GM18520 (cell line): ENCODE data around the gene NPHP4.
"Not testable (repeated sequence)": the region's sequence is repeated elsewhere in the genome, so short reads cannot be mapped to it uniquely, and the experiment has no call there.

Source experiments
- ATAC-seq: cut with Tn5 transposase; IDR thresholded peaks from one replicate; pipeline ENCODE4 v1.9.1; 2021; ENCODE audit not compliant: unreplicated experiment

NPHP4 gene

DNA sequence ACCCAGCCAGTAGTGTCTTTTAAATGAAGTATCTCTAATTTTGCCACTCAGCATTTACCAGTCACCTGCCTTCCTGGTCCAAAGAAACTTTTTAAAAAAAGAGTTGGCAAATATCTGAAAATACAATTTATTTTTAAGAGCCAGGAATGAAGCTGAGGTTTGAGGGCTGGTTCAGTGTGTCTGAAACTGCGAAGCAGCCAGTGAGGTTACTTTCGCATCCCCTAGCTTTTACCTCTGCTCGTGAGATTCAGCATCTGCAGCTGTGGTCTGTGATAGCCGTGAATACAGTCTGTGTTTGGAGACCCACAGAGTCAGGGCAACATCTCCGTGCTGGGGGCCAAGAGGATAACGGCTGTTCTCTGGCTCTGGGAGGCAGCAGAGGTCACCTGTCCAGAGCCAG lies 32.2 kb upstream of the NPHP4 start:
- ATAC-seq = no peak

DNA sequence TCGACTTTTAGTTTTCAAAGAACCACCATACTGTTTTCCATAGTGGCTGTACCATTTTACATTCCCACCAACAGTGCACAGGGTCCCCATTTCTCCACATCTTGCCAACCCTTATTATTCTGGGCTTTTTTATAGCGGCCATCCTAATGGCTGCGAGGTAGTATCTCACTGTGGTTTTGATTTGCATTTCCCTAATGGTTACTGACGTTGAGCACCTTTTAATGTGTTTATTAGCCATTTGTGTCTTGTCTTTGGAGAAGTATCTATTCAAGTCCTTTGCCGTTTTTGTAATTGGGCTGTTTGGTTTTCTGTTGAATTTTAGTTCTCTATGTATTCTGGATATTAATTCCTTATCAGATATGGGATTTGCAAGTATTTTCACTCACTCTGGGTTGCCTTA lies 31.1 kb upstream of the NPHP4 start:
- ATAC-seq = no peak

DNA sequence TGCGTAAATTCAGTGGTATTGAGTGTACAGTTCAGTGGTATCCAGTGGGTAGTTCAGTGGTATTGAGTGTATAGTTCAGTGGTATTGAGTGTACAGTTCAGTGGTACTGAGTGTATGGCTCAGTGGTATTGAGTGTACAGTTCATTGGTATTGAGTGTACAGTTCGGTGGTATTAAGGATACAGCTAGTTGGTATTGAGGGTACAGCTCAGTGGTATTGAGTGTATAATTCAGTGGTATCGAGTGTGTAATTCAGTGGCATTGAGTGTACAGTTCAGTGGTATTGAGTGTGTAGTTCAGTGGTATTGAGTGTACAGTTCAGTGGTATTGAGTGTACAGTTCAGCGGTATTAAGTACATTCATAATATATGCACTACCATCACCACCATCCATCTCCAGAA lies 30.0 kb upstream of the NPHP4 start:
- ATAC-seq = no peak

DNA sequence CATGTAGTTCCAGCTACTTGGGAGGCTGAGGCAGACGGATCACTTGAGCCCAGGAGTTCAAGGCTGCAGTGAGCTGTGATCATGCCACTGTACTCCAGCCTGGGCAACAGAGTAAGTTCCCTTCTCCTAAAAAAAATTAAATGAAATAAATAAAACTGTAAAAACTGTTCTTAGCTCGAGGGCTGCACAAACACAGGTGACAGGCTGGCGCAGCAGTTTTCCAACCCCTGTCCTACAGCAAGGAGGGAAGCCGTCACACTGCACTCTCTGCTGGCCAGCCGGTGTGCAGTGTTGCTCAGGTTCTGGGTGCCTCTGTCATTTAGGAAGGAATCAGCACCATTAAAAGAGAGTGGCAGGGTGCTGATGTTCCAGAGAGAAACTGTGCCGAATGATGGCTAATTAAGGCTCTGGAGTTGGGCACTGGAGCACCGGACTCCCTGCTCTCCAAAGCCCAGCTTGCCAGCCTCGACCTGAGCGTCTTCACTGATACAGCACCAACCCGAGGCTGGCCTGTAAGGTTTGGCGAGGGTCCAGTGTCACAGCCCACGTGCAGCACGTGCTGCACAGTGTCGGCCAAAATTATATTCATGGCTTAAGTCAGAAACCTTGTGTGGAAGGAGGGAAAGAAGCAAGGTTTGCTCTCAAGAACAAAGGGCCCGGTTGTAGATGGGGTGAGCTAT lies 27.1 kb upstream of the NPHP4 start:
- no peak for ATAC-seq

DNA sequence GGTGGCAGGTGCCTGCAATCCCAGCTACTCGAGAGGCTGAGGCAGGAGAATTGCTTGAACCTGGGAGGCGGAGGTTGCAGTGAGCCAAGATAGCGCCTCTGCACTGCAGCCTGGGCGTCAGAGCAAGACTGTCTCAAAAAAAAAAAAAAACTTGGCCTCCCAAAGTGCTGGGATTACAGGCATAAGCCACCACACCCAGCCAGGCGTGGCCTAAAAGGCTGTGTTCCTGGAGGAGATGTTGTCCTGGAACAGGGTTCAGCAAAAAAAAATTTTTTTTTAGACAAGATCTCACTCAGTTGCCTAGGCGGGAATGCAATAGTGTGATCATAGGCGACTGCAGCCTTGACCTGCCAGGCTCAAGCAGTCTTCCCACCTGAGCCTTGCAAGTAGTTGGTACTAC lies 25.4 kb upstream of the NPHP4 start:
- ATAC-seq = not testable (repeated sequence)

DNA sequence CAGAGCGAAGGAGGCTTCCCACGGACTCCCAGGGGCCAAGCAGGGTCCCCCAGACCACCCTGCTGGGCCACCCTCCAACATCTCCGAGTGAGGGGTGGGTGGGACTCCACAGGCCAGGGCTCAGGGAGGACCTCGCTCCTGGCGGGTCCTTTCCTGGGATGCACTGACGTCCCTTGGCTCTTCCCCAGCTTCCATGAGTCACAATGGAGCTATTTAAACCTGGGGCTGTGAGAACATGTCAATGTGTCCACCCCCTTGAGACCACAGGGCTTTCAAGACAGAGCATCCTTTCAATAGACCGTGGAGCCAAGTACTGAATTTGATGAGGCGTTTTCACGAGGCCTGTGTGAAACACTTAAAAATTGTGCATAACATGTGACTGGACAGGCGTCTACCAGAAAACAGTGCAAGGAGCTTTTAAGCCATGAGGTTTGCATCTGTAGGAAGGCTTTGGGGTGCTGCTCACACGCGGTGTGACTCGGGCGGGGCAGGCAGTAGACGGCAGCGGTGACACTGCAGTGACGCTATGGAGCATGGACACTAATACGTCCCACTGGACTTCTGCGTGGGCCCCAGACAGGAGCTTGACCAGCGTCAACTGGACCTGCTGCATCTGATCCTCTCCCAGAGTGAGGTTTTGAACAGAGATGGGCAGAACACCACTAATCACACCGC lies 24.1 kb upstream of the NPHP4 start:
- no peak for ATAC-seq

DNA sequence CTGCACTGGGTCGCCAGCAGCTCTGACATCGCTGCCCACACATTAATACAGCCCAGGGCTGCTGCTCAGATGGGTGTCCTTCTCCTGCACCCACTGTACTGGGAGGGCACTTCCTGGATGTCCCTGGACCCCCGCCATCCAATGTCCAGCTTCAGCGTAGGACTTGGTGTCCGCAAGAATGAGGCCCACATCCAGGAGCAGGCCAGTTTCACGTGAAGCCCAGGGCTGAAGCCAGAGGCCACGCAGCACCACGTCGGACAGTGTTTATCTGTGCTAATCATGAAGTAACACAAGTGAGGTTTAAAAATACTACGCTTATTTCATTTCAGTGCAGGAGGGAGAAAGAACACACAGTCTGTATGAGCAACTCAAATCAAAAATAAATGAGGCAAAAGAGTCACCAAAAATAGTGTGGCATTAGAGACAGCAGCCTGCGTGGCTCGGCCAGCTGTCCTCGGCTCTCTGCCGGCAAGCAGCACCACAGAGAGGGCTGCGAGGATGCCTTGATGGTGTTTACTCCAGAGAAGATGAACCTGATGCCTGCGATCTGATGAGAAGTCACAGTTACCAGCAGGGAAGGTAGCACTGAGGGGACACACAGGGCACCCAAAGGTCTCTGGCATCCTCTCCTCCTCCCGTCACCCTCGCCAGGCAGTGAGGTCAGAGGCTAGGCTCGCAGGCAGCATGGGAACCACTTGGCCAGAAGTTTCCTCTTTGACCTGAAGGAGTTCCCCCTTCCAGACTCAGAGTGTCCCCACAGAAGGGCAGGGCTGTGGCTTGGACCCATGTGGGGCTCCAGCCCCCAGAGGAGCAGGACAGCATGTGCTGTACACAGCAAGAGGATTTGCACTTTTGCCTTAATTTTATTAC lies 22.1 kb upstream of the NPHP4 start:
- ATAC-seq = no peak

DNA sequence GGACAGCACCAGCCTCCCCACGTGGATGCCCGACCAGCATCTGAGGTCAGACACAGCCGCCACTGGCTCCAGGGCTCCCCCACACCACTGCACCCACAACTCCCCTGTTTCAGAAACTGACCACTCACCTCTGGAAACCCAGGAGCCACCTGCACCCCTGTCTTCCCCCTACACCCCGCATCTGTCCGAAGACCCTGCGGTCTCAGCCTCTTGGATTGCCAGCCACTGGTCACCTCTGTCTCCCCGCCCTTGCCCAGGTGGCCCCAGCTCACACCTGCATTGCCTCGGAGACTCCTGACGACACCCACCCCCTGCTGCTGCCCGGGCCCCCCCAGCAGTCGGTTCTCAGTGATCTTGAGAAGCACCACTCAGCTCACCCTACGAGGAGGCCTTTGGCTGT lies 21.3 kb upstream of the NPHP4 start:
- ATAC-seq = no peak

DNA sequence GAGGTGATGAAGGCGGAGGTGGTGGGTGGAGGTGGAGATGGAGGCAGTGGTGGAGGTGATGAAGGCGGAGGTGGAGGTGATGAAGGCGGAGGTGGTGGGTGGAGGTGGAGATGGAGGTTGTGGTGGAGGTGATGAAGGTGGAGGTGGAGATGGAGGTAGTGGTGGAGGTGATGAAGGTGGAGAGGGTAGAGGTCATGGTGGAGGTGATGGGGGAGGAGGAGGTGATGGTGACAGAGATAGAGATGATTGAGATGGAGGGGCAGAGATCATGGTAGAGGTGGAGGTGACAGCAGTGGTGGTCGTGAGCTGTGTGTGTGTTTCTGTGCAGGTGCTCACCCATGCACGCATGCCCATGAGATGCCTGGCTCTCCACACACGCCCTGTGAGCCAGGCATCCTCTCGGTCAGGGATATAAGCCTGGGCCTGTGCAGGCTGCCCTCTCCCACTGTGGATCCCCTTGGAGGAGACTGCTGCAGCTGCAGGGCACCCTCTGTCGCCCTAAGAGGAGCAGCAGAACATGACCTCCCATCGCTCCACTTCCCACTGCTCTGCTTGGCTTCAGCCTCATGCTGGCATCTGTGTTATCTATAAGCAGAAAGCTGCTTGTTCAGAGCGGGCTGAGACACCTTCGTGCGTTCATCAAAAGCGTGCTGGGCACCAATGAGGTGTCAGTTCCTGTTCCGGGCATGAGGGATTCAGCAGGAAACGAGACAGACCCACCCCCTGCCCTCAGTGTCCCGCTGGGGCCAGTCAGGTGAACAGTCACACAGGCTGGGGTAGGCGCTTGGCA lies 20.5 kb upstream of the NPHP4 start:
- ATAC-seq = no peak

DNA sequence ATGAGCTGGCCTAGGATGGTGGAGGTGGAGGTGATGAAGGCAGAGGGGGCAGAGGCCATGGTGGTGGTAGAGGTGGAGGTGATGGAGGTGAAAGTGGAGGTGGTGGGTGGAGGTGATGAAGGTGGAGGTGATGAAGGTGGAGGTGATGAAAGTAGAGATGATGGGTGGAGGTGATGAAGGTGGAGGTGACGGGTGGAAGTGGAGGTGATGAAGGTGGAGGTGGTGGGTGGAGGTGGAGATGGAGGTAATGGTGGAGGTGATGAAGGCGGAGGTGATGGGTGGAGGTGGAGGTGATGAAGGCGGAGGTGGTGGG lies 19.7 kb upstream of the NPHP4 start:
- ATAC-seq = no peak

DNA sequence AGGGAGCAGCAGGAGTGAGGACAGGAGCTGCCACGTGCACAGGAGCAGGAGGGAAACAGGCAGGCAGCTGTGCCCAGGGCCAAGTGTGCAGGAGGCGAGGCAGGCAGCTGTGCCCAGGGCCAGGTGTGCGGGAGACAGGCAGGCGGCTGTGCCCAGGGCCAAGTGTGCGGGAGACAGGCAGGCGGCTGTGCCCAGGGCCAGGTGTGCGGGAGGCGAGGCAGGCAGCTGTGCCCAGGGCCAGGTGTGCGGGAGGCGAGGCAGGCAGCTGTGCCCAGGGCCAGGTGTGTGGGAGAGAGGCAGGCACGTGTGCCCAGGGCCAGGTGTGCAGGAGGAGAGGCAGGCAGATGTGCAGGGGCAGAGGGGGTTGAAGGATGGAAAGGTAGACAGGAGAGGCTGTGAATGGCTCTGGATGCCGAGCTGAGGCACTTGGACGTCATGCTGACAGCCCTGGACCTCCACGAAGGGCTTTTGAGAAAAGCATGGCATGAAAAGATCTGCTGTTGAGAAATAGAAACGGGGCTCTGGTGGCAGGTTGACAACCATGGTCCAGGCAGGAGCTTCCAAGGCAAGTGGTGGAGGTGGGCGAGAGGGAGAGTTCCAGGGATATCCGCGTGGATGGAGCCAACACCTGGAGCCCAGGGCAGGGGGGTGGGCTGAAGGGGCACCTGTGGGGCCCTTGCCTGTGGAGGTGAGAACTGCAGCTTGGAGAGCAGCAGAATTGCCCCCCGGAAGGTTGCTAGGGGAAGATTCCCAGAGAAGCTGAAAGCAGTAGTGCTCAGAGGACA lies 19.1 kb upstream of the NPHP4 start:
- ATAC-seq = no peak

DNA sequence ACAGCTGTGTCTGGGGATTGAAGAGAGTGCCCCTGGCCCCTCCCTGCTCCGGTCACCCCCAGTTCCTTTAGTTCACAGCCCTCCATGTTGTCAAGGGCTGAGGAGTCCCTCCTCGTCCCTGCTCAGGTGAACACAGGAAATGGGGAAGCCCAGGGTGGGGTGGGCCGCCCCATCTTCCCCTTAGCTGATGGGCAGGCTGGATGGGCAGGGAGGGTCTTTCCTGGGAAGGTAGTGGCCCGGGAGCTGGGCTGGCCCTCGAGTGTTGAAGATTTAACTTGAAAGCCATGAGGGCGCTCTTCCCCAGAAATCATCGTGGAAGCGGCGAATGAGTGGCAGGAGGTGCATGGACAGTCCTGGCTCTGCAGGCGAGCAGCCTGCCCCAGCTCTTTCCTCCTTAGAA lies 18.3 kb upstream of the NPHP4 start:
- no peak for ATAC-seq

DNA sequence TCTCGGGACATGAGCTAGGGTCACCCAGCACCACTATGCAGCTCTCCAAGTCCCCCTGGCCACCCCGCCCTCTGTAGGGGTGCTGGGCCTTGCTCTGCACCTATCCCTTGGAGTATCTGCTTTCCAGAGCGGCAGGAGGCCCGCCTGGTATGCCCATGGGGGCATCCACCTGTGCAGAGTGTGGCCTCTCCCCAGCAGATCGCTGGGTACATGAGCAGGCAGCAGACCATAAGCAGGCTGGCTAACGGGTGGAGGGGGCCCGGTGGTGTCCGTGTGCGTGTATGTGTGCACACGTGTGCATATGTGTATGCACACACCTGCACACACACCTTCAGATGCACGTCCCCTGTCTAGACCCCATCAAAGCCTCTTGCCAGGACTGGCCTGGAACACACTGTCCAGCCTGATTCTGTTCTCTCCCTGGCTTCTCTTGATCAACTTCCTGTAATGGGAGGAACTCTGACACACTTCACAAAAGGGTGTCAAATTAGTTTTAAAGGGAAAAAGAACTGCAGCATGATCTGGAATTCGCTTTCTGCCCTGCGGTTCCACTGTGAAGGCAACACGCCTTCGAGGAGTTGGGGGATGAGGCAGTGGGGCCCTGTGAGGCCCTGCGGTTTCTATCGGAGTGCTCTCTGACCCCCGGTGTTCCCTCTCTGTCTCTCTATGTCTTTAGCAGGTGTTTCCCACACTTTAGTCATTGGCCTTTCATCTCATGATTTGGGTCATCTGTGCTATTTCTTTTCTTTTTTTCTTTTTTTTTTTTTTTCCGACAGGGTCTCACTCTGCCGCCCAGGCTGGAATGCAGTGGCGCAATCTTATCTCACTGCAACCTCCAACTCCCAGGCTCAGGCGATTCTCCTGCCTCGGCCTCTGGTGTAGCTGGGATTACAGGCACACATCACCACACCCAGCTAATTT lies 17.2 kb upstream of the NPHP4 start:
- ATAC-seq = no peak

DNA sequence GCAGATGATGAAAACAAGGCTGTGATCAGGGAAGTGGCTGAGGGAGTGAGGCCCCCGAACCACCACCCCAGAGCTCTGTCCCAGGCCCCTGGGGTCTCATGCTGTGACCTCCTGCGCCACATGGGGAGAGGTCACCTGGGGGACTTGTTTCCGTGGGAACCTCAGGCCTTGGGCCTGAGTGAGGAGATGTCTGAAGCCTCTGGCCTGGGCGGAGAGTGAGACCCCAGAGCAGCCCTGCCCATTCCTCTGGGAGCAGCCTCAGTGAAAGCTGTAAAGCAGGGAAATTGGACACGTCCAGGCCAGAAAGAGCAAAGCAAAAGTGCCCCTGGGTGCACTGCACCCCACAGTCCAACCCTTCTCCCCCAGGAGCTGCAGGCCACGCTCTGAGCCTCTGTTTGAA lies 16.5 kb upstream of the NPHP4 start:
- ATAC-seq = no peak

DNA sequence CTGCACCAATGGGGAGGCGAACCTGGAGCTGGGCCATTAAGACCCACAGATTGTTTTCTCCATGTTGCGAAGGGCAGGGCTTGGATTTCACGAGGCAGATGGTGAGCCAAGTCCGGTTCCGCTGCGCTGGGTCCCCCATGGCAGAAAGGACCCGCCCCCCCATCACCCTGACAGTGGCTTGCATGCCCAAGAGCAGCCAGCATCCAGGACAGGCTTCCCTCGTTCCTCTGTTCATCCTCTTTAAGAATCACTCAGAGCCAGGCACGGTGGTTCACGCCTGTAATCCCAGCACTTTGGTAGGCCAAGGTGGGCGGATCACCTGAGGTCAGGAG lies 15.8 kb upstream of the NPHP4 start:
- ATAC-seq = no peak

DNA sequence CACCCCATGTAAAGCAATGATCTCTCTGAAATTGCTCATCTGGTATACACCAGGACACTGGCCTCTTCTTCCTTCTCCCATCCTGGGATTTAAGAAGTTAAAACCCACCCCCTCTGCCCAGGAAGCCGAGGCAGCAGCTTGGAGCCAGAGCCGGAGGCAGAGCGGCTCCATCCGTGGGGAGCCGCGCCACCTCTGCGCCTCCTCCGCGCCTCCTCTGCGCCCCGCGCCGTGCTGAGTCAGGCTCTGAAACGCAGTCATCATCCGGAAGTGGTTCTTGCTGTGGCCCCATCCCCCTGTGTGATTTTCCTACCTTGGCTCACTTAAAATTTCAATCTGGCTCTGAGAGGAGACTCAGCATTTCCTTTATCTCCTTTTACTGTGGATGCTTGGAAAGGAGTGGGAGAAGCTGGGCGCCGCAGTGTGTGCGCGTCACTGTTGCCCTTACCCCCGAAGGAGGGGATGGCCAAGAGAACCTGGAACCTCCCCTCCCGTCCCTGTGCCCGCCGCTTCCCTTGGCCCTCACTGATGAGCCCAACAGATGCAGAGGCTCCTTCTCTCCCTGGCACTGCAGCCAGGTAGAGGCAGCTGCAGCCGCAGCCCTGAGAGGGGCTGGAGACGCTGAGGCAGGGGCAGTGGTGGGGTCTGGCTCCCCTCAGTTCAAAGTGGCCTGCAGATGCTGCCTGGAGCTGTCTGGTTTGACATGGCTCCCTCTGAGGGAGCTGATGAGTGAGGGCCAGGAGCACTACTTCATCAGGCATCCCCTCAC lies 15.3 kb upstream of the NPHP4 start:
- ATAC-seq = no peak

DNA sequence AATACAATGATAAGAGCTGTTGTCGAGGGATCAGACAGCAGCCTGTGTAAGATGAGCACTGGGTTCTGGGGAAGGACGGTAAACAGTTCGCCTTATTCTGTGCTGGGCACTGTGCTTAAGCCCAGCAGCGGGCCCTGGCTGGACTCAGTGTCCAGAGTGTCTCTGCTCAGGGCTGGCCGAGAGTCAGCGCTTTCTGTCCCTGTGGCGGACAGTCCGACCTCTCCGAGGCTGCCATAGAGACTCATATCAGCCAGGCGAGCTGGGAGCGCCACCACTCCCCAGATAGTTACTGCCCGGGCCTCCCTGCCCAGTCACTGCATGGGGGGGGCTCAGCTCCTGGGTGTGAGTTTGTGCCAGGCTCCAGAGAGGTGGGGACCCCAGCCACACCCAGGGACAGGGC lies 14.7 kb upstream of the NPHP4 start:
- no peak for ATAC-seq

DNA sequence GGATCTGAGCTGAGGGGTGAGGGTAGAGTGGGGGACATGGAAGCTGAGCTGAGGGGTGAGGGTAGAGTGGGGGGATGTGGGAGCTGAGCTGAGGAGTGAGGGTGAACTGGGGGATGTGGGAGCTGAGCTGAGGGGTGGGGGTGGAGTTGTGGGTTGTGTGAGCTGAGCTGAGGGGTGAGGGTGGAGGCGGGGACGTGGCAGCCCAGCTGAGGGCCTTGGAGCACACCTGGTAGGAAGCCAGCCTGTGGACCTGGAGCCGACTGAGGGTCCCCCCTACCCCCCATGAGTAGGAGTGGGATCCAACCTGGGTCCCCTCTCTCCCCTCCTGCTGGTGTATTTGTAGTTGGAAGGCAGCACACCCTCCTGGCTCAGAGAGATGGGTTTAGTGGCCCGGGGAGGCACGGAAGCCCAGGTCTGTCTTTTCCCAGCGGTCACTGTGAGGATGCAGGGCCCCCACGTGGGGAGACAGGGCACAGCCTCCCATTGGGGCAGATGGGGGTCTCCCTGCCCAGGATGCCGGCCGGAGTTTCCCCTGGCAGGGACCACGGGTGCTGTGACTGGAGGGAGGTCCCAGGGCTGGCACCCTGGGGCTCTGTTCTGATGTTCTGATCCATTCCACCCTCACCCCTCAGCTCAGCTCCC lies 13.2 kb upstream of the NPHP4 start:
- no peak for ATAC-seq
